ENCODE results near the gene HDAC4.

- TF ChIP-seq CTCF (IDR thresholded peaks at IDR 0.05) (no peak), POLR2A (IDR thresholded peaks at IDR 0.05) (no peak), EP300 (IDR thresholded peaks at IDR 0.05) (no peak)
Measured at GRCh38 chr2:239187464-239188253, 213.2 kb downstream of the HDAC4 start.

Data from tibial nerve (tissue), 4 donors.